ENCODE results near the gene ZNF30.
"Not testable (repeated sequence)": the region's sequence is repeated elsewhere in the genome, so short reads cannot be mapped to it uniquely, and the experiment has no call there.

GRCh38 chr19:34965505-34965904 lies 38.8 kb downstream of the ZNF30 start:
- TF ChIP-seq, protein P1, sequence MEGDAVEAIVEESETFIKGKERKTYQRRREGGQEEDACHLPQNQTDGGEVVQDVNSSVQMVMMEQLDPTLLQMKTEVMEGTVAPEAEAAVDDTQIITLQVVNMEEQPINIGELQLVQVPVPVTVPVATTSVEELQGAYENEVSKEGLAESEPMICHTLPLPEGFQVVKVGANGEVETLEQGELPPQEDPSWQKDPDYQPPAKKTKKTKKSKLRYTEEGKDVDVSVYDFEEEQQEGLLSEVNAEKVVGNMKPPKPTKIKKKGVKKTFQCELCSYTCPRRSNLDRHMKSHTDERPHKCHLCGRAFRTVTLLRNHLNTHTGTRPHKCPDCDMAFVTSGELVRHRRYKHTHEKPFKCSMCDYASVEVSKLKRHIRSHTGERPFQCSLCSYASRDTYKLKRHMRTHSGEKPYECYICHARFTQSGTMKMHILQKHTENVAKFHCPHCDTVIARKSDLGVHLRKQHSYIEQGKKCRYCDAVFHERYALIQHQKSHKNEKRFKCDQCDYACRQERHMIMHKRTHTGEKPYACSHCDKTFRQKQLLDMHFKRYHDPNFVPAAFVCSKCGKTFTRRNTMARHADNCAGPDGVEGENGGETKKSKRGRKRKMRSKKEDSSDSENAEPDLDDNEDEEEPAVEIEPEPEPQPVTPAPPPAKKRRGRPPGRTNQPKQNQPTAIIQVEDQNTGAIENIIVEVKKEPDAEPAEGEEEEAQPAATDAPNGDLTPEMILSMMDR (IDR thresholded peaks at IDR 0.05) = not testable (repeated sequence)
- TF ChIP-seq EZH2phosphoT487 (IDR thresholded peaks at IDR 0.05) = not testable (repeated sequence)

Measured in neural progenitor cell (in vitro differentiated cells).